Measurements from ENCODE around the gene CFAP299.

GRCh38 chr4:80313627-80314026 is 21.9 kb upstream of the CFAP299 start:
- TF ChIP-seq CTCF (IDR thresholded peaks at IDR 0.05; ENCODE audit: low read depth, low read length, poor library complexity, severe bottlenecking) (no peak), EZH2phosphoT487 (IDR thresholded peaks at IDR 0.05; ENCODE audit: borderline replicate concordance, low read length) (no peak)

All from DOHH2 (cell line).